PC-9 (cell line): Measurements from ENCODE around the gene GCDH.

ENCODE experiments used
- CTCF ChIP-seq: fragments of 200-600 bp; sonication (generic); conservative IDR thresholded peaks from 2 replicates; pipeline ENCODE4 v1.6.1; 2017; ENCODE audit warnings: mixed run types, antibody characterized with exemption, mild to moderate bottlenecking, moderate library complexity
- EZH2 ChIP-seq: fragments of 200-600 bp; sonication (generic); IDR thresholded peaks from 2 replicates; pipeline ENCODE4 v1.8.0; 2017; ENCODE audit warnings: antibody characterized with exemption, low read depth

GRCh38 chr19:12885749-12886650, 5.0 kb upstream of the GCDH start:
- peak; percentile 22; the same call in 1 of the 2 replicates for TF ChIP-seq CTCF
- no peak for TF ChIP-seq EZH2
